HepG2 (cell line): Measurements from ENCODE around the gene PSMG4. TPM values are rescaled to one million over a fixed set of nuclear protein-coding genes. Genes with fewer than 3 reads are reported as not detected.

ENCODE experiments used
- ASH2L ChIP-seq: fragments of 300-600, 200-600 bp; sonication (generic); IDR thresholded peaks from 2 replicates; pipeline ENCODE4 v1.7.0; 2017; ENCODE audit warnings: low read depth, mild to moderate bottlenecking, moderate library complexity, mixed read lengths, low read length; ENCODE audit not compliant: insufficient read length
- CREM ChIP-seq, 2 experiments: sonication (generic) in 1 of 2; formaldehyde crosslinking in 1 of 2; IDR thresholded peaks; 2 replicates each; pipeline versions ENCODE4 v1.4.0 to v1.6.1; 2016 to 2020; ENCODE audit warnings: antibody characterized with exemption in 1 of 2, mild to moderate bottlenecking in 1 of 2, missing genetic modification reagents in 1 of 2
- KLF12 ChIP-seq: sonication (generic); formaldehyde crosslinking; IDR thresholded peaks from 2 replicates; pipeline ENCODE4 v1.4.0; 2020; ENCODE audit warnings: missing genetic modification reagents, borderline replicate concordance
- MTA3 ChIP-seq: sonication (generic); formaldehyde crosslinking; IDR thresholded peaks from 2 replicates; pipeline ENCODE4 v1.4.0; 2020; ENCODE audit warnings: missing genetic modification reagents
- NFKBIZ ChIP-seq: IDR thresholded peaks from 2 replicates; pipeline ENCODE4 v1.6.1; 2018; ENCODE audit warnings: missing genetic modification reagents, missing compliant biosample characterization
- PCBP1 ChIP-seq: fragments of 200-400 bp; formaldehyde crosslinking; IDR thresholded peaks from 2 replicates; pipeline ENCODE4 v1.6.1; 2017; ENCODE audit warnings: mild to moderate bottlenecking, low read depth, low read length, borderline replicate concordance
- PTBP1 ChIP-seq: fragments of 200-400 bp; formaldehyde crosslinking; IDR thresholded peaks from 2 replicates; pipeline ENCODE4 v1.6.1; 2018; ENCODE audit warnings: low read length, low read depth; ENCODE audit not compliant: poor library complexity, severe bottlenecking
- RBFOX2 ChIP-seq: fragments of 200-400 bp; formaldehyde crosslinking; IDR thresholded peaks from 2 replicates; pipeline ENCODE4 v1.6.1; 2017; ENCODE audit warnings: low read depth, mild to moderate bottlenecking, low read length
- SALL1 ChIP-seq: sonication (generic); formaldehyde crosslinking; IDR thresholded peaks from 2 replicates; pipeline ENCODE4 v1.8.0; 2022; ENCODE audit warnings: mild to moderate bottlenecking, missing genetic modification reagents
- SIN3A ChIP-seq: IDR thresholded peaks from 2 replicates; pipeline ENCODE4 v1.6.1; 2011; ENCODE audit warnings: low read depth, mild to moderate bottlenecking, control low read depth, low read length, borderline replicate concordance
- SRSF4 ChIP-seq: fragments of 200-400 bp; formaldehyde crosslinking; IDR thresholded peaks from one replicate; pipeline ENCODE4 v1.6.1; 2018; ENCODE audit warnings: mild to moderate bottlenecking, low read depth, low read length, moderate library complexity; ENCODE audit not compliant: poor library complexity, severe bottlenecking
- YEATS4 ChIP-seq: sonication (generic); formaldehyde crosslinking; IDR thresholded peaks from 2 replicates; pipeline ENCODE4 v1.4.0; 2020; ENCODE audit warnings: missing genetic modification reagents, borderline replicate concordance
- ZHX2 ChIP-seq, 2 experiments: sonication (generic) in 1 of 2; formaldehyde crosslinking in 1 of 2; IDR thresholded peaks; 2 replicates each; pipeline versions ENCODE4 v1.6.1 to v1.9.0; 2014 to 2022; ENCODE audit warnings: antibody characterized with exemption in 1 of 2, borderline replicate concordance in 1 of 2, inconsistent platforms in 1 of 2, low read depth in 1 of 2, missing genetic modification reagents in 1 of 2
- ZNF180 ChIP-seq: sonication (generic); formaldehyde crosslinking; IDR thresholded peaks from 2 replicates; pipeline ENCODE4 v1.4.0; 2020; ENCODE audit warnings: low read depth, missing genetic modification reagents, borderline replicate concordance
- ZNF224 ChIP-seq: sonication (generic); formaldehyde crosslinking; IDR thresholded peaks from 2 replicates; pipeline ENCODE4 v1.5.0; 2020; ENCODE audit warnings: mild to moderate bottlenecking, missing genetic modification reagents
- ZNF232 ChIP-seq: sonication (generic); formaldehyde crosslinking; IDR thresholded peaks from 2 replicates; pipeline ENCODE4 v1.4.0; 2020; ENCODE audit warnings: missing genetic modification reagents, borderline replicate concordance
- ZNF563 ChIP-seq: sonication (generic); formaldehyde crosslinking; IDR thresholded peaks from 2 replicates; pipeline ENCODE4 v1.8.0; 2022; ENCODE audit warnings: mild to moderate bottlenecking, moderate library complexity, missing genetic modification reagents
- ZNF672 ChIP-seq: sonication (generic); formaldehyde crosslinking; IDR thresholded peaks from 2 replicates; pipeline ENCODE4 v1.8.1; 2022; ENCODE audit warnings: missing genetic modification reagents
- ZNF781 ChIP-seq: sonication (generic); formaldehyde crosslinking; IDR thresholded peaks from 2 replicates; pipeline ENCODE4 v1.5.1; 2020; ENCODE audit warnings: borderline replicate concordance, mild to moderate bottlenecking, missing genetic modification reagents; ENCODE audit errors: not compliant biosample characterization
- polyA plus RNA-seq, 8 experiments: library from polyadenylated mRNA; depleted of rRNA in 3 of 8; stranded (reverse) in 7 of 8; unstranded in 1 of 8; fragments of >200 nt; fragmentation: Illumina TruSeq in 4 of 8; extraction: Trizol in 4 of 8; gene quantifications; 2 replicates each; pipeline versions ENCODE4 v1.2.1 to v1.2.3, GENCODE V29; 2011 to 2016; ENCODE audit warnings: low read depth in 4 of 8, missing spikeins in 1 of 8, mixed read lengths in 1 of 8; ENCODE audit not compliant: insufficient read depth in 1 of 8
- total RNA-seq, 5 experiments: library from RNA; depleted of rRNA; stranded (reverse); fragments of >200 nt; fragmentation: Illumina TruSeq; extraction: Trizol; gene quantifications; 2 replicates each; pipeline ENCODE4 v1.2.3, GENCODE V29; 2016; ENCODE audit warnings: low read depth in 1 of 5
- TF ChIP-seq, protein P1 (sequence below): sonication (generic); formaldehyde crosslinking; IDR thresholded peaks from 2 replicates; pipeline ENCODE4 v1.5.1; 2020; ENCODE audit warnings: mild to moderate bottlenecking, moderate library complexity, missing genetic modification reagents

PSMG4 gene
- total and polyA plus RNA-seq, 2 of the 13 experiments (the other 11 are each of a cell fraction or from before 2014, with no cell fraction given): 28.5 to 32.8 TPM

- no peak for TF ChIP-seq SRSF4
- TF ChIP-seq ZNF180 (CRISPR knock-in tag): no peak
- TF ChIP-seq PCBP1: no peak
- TF ChIP-seq, protein P1, sequence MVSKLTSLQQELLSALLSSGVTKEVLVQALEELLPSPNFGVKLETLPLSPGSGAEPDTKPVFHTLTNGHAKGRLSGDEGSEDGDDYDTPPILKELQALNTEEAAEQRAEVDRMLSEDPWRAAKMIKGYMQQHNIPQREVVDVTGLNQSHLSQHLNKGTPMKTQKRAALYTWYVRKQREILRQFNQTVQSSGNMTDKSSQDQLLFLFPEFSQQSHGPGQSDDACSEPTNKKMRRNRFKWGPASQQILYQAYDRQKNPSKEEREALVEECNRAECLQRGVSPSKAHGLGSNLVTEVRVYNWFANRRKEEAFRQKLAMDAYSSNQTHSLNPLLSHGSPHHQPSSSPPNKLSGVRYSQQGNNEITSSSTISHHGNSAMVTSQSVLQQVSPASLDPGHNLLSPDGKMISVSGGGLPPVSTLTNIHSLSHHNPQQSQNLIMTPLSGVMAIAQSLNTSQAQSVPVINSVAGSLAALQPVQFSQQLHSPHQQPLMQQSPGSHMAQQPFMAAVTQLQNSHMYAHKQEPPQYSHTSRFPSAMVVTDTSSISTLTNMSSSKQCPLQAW: no peak
- no peak for TF ChIP-seq CREM (IDR thresholded peaks at IDR 0.05)
- no peak for TF ChIP-seq CREM (CRISPR knock-in tag; IDR thresholded peaks at IDR 0.05)
- TF ChIP-seq ZNF672 (CRISPR knock-in tag): no peak
- TF ChIP-seq ZNF232 (CRISPR knock-in tag): no peak
- TF ChIP-seq MTA3 (CRISPR knock-in tag): no peak
- TF ChIP-seq PTBP1: no peak
- TF ChIP-seq NFKBIZ: no peak
- no peak for TF ChIP-seq ZNF563 (CRISPR knock-in tag)
- 0 out of 2 replicates have a peak, but pooled peaks have one; percentile 17 for TF ChIP-seq RBFOX2
- TF ChIP-seq ZHX2 (IDR thresholded peaks at IDR 0.05; ENCODE audit: low read depth): no peak
- no peak for TF ChIP-seq ZHX2 (CRISPR knock-in tag; IDR thresholded peaks at IDR 0.05; ENCODE audit: borderline replicate concordance)
- TF ChIP-seq ZNF224 (CRISPR knock-in tag): no peak
- TF ChIP-seq SIN3A: no peak
- 0 out of 2 replicates have a peak, but pooled peaks have one; percentile 34 for TF ChIP-seq YEATS4 (CRISPR knock-in tag)
- peak; percentile 53; the same call in 1 of the 2 replicates for TF ChIP-seq KLF12 (CRISPR knock-in tag)
- no peak; the same call in 1 of the 2 replicates for TF ChIP-seq SALL1 (CRISPR knock-in tag)
- peak; percentile 39 for TF ChIP-seq ZNF781 (CRISPR knock-in tag)
- no peak for TF ChIP-seq ASH2L
Observed at GRCh38 chr6:3229566-3230178, 29.1 kb upstream of the PSMG4 start (continued).
